Natural killer cell treated with Interleukin-12 subunit alpha and Interleukin-12 subunit beta and Interleukin-15 and Interleukin-18, amount 100 ng/mL, for 72 hours (primary cell): ENCODE results near the gene GINS1. TPM values are rescaled to one million over a fixed set of nuclear protein-coding genes. Genes with fewer than 3 reads are reported as not detected.

Source experiments
- ATAC-seq, 2 donors: fragments of 150-1000 bp; cut with Tn5 transposase in 1 of 2; sonication (Bioruptor Pico), chemical (Tn5 transposase) in 1 of 2; 2 replicates each; pipeline ENCODE4 v1.10.0; 2021
- DNase-seq: peaks from one replicate; pipeline ENCODE4 v3.0.0; 2022; ENCODE audit warnings: low spot score
- H3K27ac Mint-ChIP-seq, 2 donors: 1 replicate in 1 of 2; 2 replicates in 1 of 2; pipeline ENCODE4 v1.8.0; 2022; ENCODE audit warnings: mixed read lengths in 2 of 2, mild to moderate bottlenecking in 1 of 2, moderate library complexity in 1 of 2
- H3K27me3 Mint-ChIP-seq, 2 donors: 1 replicate in 1 of 2; 2 replicates in 1 of 2; pipeline ENCODE4 v1.8.0; 2022; ENCODE audit warnings: mixed read lengths in 2 of 2
- H3K36me3 Mint-ChIP-seq: one replicate; pipeline ENCODE4 v1.8.0; 2022; ENCODE audit warnings: mixed read lengths
- H3K4me1 Mint-ChIP-seq, 2 donors: 1 replicate in 1 of 2; 2 replicates in 1 of 2; pipeline ENCODE4 v1.8.0; 2022; ENCODE audit warnings: low read depth in 2 of 2, mixed read lengths in 2 of 2, mild to moderate bottlenecking in 1 of 2
- H3K4me3 Mint-ChIP-seq: one replicate; pipeline ENCODE4 v1.8.0; 2022; ENCODE audit warnings: mixed read lengths
- H3K9me3 Mint-ChIP-seq: 2 replicates; pipeline ENCODE4 v1.8.0; 2022; ENCODE audit warnings: mixed read lengths
- total RNA-seq, 2 donors: library from RNA; stranded (reverse); gene quantifications; one replicate each; pipeline ENCODE4 v1.2.3, GENCODE V29; 2022

Gene GINS1
- total RNA-seq, 2 donors from 2014 or later = 17.6 to 36.7 TPM

DNA sequence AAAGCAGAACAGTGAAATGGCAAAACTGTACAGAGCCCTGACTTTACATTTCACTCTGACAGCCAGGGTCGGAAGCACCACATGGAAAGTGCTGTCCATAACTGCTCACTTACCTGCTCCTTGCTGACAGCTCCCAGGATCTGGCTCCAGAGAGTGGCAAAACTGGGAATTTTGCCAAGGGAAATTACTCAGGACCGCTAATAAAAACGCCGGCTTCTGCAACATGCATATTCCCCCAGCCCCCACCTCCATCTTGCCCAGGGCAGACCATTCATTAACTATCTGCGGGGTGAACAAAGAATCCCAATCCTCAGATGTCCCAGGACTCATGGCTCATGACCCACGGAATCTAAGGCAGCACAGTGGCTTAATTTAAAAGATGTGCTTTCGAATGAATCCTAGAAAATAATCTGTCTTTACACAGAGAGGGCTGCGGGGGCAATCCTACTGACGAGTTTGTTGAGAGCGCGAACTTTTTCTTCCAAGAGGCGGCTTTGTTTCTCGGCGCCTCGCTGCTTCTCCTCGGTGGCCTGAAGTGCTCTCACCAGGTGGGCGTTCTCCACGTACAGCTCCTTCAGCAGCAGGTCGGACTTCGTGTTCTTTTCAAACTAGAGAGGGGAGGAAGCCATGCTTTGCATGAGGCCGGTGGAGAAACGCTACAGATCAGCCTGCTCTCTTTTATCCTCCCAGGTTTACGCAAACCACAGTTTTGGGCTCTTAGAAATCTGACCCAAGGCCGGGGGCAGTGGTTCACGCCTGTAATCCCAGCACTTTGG, 45.8 kb downstream of the GINS1 start:
- H3K27ac Mint-ChIP-seq = no peak overlapping the region
- DNase-seq = no peak
- no peaks in the 10 kb centered on the region for H3K4me1 Mint-ChIP-seq
- peaks cover 5% of the 10 kb centered on the region for H3K36me3 Mint-ChIP-seq
- no peaks in the 10 kb centered on the region for H3K9me3 Mint-ChIP-seq
- ATAC-seq = no peak
- H3K4me3 Mint-ChIP-seq = no peak overlapping the region
- H3K27me3 Mint-ChIP-seq = no peaks in the 10 kb centered on the region

GRCh38 chr20:25454153-25454900, 46.9 kb downstream of the GINS1 start:
- Mint-ChIP-seq H3K27ac (no peak overlapping the region), H3K9me3 (no peaks in the 10 kb centered on the region), H3K4me1 (no peaks in the 10 kb centered on the region), H3K27me3 (no peaks in the 10 kb centered on the region), H3K4me3 (no peak overlapping the region), H3K36me3 (no peaks in the 10 kb centered on the region)
- no peak for DNase-seq
- no peak for ATAC-seq

DNA sequence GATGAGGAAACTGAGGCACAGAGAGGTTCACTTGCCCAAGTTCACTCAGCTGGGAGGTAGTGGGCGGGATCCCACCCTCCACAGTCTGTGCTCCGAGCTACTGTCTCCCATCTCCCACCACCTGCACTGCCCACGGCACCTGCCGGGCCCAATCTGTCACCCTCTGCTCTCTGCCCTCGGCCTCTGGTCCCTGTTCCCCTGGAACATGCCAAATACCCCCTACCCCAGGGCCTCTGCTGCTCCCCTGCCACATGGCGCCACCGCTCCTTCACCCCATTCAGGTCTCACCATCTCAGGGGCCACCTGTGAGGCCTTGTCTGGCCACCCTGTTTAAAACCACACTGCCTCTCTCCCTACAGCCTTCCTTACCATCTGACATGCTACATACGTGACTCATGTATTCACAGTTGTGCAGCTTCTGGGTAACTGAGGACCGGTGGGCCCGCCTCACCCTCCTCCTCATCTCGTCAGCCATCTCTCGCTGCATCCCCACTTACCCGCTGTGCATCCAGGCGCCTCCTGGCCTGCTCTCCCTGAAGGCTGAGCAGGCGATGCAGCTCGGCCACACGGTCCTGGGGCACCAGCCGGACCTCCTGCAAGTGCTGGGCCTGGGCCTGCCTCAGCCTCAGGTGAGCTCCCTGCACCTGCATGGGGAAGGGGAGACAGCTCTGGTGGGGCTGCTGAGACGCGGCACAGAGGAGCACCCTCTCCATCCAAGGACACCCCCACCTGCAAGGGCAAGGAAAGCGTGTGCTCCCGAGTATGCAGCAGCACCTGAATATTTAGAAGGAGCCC, 50.6 kb downstream of the GINS1 start:
- no peak overlapping the region for H3K4me3 Mint-ChIP-seq
- no peaks in the 10 kb centered on the region for H3K36me3 Mint-ChIP-seq
- no peaks in the 10 kb centered on the region for H3K9me3 Mint-ChIP-seq
- DNase-seq = no peak
- peak in 1 of 2 donors; percentile 11 for ATAC-seq
- H3K27ac Mint-ChIP-seq = no peak overlapping the region
- no peaks in the 10 kb centered on the region for H3K27me3 Mint-ChIP-seq
- H3K4me1 Mint-ChIP-seq = no peaks in the 10 kb centered on the region

DNA sequence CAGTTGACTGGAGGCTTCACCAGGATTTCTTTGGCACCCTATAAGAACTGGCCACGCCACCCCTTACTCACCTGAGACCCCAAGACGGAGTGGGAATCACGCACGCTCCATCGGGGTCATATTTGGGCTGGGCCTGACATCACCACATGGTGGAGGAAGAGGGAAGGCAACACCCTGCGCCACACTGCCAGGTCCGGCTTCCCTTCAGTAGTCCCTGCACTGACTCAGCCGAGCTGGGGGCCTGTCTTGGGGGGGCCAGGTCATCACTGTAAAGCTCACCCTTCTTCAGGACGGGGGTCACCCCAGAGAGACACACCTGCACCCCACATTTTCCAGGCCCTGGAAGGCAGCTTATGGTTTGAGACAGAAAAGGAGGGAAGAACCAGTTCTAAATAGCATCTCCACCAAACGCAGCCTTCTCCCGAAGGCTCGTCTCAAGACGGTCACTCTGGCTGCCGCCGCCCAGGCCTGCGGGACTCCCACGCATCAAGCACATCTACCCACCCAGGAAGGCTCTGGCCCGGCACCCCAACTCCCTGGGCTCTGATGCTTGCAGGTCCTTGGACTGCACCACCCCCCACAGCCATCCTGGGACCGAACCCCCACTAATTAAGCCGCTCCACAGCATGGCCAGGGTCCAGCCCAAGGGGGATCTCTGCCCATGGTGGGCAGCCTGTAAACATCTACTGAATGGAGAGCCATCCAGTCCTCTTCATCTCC, 51.8 kb downstream of the GINS1 start:
- H3K27me3 Mint-ChIP-seq = no peaks in the 10 kb centered on the region
- H3K4me1 Mint-ChIP-seq = no peaks in the 10 kb centered on the region
- no peak overlapping the region for H3K27ac Mint-ChIP-seq
- no peaks in the 10 kb centered on the region for H3K9me3 Mint-ChIP-seq
- peak in 1 of 2 donors; percentile 22 for ATAC-seq
- H3K36me3 Mint-ChIP-seq = no peaks in the 10 kb centered on the region
- DNase-seq = no peak
- H3K4me3 Mint-ChIP-seq = no peak overlapping the region

- Mint-ChIP-seq H3K9me3 (no peaks in the 10 kb centered on the region), H3K27ac (no peak overlapping the region), H3K27me3 (no peaks in the 10 kb centered on the region), H3K4me3 (no peak overlapping the region), H3K4me1 (no peaks in the 10 kb centered on the region), H3K36me3 (no peaks in the 10 kb centered on the region)
- DNase-seq (no peak), ATAC-seq (no peak)
Observed at GRCh38 chr20:25459916-25460535, 52.6 kb downstream of the GINS1 start.

DNA sequence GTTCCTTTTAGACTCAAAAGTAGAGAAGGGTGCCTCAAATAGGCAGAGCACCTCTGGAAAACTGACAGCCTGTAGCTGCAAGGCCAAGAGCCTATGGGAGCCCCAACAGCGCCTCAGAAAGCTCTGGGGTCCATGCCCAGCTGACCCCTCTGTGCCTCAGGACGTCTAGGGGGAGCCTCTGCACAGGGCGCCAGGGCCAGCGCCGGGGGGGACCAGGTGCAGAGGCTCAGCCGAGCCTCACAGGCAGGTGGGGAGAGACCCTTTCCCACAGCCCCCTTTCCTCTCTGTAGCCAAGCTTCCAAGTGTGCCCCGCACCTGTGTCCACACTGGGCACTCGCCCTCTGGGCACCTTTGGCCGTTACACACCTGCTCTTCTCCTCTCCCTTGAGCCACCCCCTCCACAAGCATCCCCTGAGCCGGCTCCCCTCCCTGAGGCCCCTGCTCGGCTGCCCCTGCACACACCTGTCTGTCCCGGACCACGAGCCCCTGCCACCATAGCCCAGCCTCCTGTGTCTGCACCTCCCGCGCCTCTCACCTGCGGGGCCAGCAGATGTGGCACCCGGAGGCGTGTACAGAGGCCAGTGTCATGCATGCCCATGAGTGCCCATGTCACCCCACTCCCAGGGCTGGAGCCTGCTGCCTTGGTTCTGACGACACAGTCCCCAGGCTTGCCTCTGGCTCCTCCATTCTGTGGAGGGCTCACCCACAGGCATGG, 53.2 kb downstream of the GINS1 start:
- DNase-seq = no peak

GRCh38 chr20:25461281-25461650, 53.8 kb downstream of the GINS1 start:
- Mint-ChIP-seq H3K36me3 (no peaks in the 10 kb centered on the region), H3K9me3 (no peaks in the 10 kb centered on the region), H3K4me1 (no peaks in the 10 kb centered on the region), H3K4me3 (no peak overlapping the region), H3K27me3 (no peaks in the 10 kb centered on the region), H3K27ac (no peak overlapping the region)
- no peak for ATAC-seq
- no peak for DNase-seq

More for the DNA sequence above, 53.2 kb downstream of the GINS1 start:
- no peak overlapping the region for H3K27ac Mint-ChIP-seq
- H3K4me1 Mint-ChIP-seq = no peaks in the 10 kb centered on the region
- H3K36me3 Mint-ChIP-seq = no peaks in the 10 kb centered on the region
- no peak overlapping the region for H3K4me3 Mint-ChIP-seq
- peak in 1 of 2 donors; percentile 40 for ATAC-seq
- H3K9me3 Mint-ChIP-seq = no peaks in the 10 kb centered on the region
- no peaks in the 10 kb centered on the region for H3K27me3 Mint-ChIP-seq

DNA sequence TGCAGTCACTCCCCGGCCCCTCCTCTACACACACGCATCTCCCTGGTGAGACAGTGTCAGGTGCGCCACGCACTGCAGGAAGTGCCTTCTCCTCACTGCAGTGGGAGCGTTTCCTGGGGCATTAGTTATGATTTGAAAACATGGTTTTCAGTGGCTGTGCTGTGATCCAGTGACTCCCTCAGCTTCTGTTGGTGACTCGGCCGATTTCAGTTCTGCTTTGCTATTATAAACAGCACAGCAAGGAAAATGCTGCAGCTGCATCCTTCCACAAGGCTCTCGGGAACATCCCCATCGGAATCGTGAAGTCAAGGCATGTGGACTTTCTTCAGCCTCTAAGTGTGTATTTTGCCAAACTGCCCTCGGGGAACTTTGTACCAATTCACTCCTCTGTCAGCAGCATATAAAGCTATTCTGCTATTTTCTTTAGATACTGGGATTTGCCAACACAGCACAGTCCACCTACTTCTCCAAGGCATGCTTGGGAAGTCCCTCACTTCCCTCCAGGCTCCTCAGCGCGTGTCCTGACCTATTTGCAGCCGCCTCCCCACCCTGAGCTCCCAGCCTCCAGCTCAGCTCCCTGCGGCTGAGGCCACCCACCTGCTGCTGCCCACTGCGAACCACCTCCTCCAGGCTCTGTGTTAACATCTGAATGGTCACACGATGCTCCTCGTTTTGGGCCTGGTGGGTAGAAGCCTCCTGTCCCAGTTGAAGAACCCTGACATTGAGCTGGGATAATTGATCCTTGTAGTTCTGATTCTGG, 54.5 kb downstream of the GINS1 start:
- H3K36me3 Mint-ChIP-seq = no peaks in the 10 kb centered on the region

DNA sequence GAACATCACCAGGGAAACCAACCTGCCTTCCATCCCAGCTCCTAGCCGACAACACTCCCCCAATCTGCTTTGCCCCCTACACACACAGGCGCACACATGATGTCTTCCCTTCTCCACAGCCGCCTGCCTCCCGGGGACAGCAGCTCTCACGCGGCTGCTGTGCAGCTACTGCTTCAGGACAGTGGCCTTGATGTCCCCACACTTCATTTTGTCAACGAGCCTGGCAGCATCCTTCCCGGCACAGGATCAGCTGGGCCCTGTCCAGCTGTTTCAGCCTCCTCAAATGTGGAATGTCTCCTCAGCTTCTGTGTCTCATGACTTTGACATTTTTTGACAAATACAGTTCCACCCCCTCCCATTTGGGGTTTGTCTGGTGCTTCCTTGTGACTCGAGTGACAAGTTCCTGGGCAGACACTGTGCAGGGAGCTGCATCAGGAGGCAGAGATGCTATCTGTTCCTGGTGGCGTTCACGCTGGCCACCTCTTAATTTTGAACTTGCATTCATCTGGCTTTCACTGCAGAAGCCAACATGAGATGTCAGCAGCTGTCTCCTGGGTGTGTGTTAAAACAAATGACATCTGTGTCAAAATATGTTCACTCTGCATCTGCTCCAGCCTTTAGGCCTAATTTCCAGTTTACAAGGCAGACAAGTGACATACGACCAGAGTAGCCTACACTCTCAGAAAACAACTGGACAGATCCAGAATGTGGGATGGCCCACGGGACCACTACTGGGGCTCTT, 57.2 kb downstream of the GINS1 start:
- H3K27ac Mint-ChIP-seq = no peak overlapping the region
- H3K36me3 Mint-ChIP-seq = no peaks in the 10 kb centered on the region
- peaks cover 0 to 4% of the 10 kb centered on the region in 2 donors for H3K4me1 Mint-ChIP-seq
- no peak overlapping the region for H3K4me3 Mint-ChIP-seq
- H3K9me3 Mint-ChIP-seq = no peaks in the 10 kb centered on the region
- DNase-seq (no peak), ATAC-seq (no peak)
- H3K27me3 Mint-ChIP-seq = no peaks in the 10 kb centered on the region

More for the DNA sequence above, 54.5 kb downstream of the GINS1 start:
- H3K4me3 Mint-ChIP-seq = no peak overlapping the region
- ATAC-seq = no peak
- no peaks in the 10 kb centered on the region for H3K27me3 Mint-ChIP-seq
- H3K4me1 Mint-ChIP-seq = no peaks in the 10 kb centered on the region
- no peak overlapping the region for H3K27ac Mint-ChIP-seq
- H3K9me3 Mint-ChIP-seq = no peaks in the 10 kb centered on the region
- no peak for DNase-seq

- H3K4me1 Mint-ChIP-seq = peaks cover 4 to 6% of the 10 kb centered on the region in 2 donors
- no peaks in the 10 kb centered on the region for H3K36me3 Mint-ChIP-seq
- H3K27ac Mint-ChIP-seq = no peak overlapping the region
- no peak for ATAC-seq
- H3K9me3 Mint-ChIP-seq = no peaks in the 10 kb centered on the region
- DNase-seq = no peak
- no peaks in the 10 kb centered on the region for H3K27me3 Mint-ChIP-seq
- H3K4me3 Mint-ChIP-seq = no peak overlapping the region
Observed at GRCh38 chr20:25465243-25466135, 58.0 kb downstream of the GINS1 start.

GRCh38 chr20:25466846-25467245, 59.4 kb downstream of the GINS1 start:
- DNase-seq (no peak), ATAC-seq (no peak)
- H3K4me3 Mint-ChIP-seq = no peak overlapping the region
- no peaks in the 10 kb centered on the region for H3K36me3 Mint-ChIP-seq
- no peaks in the 10 kb centered on the region for H3K9me3 Mint-ChIP-seq
- no peak overlapping the region for H3K27ac Mint-ChIP-seq
- no peaks in the 10 kb centered on the region for H3K27me3 Mint-ChIP-seq
- H3K4me1 Mint-ChIP-seq = peaks cover 4 to 6% of the 10 kb centered on the region in 2 donors
